ENCODE results near the gene LRRC66.

The LRRC66 gene

DNA sequence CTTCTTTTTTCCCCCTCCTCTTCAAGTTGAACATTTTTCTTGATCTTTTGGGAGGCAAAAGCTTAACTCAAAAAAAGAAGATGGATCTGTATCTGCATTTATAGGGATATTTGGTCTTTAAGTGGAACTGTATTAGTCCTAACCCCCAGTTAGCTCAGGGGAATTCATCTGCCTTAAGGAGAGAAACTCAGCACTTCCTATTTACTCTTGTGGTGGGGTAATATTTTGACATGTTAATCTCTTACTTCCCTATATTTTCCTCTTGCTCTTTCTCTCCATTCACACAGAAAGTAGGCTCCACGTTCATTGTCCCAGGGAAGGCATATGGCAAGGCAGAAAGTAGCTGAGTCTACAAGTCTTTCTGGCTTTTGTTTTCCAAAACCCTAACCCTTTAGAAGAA is 5.3 kb downstream of the LRRC66 start:
- DNase-seq (ENCODE audit: low read depth, low spot score): no peak

DNA sequence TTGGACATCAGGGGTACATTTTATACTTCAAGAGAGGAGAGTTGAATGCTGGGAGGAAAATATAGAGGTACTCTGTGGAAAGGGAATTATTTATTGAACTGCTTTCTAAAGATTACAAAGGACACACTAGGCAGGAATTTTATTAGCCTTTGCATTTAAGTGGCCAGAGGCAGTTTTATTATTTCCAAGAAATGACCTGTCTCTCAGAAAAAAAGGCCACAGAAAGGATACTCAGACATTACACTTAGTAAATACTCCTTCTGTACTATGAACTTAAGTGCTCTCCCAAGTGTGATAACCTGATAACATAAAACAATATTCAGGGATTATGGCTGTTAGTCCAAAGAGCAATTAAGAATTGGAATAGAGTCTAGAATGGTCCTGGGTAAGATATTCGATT is 7.5 kb downstream of the LRRC66 start:
- DNase-seq (ENCODE audit: low read depth, low spot score): no peak

DNA sequence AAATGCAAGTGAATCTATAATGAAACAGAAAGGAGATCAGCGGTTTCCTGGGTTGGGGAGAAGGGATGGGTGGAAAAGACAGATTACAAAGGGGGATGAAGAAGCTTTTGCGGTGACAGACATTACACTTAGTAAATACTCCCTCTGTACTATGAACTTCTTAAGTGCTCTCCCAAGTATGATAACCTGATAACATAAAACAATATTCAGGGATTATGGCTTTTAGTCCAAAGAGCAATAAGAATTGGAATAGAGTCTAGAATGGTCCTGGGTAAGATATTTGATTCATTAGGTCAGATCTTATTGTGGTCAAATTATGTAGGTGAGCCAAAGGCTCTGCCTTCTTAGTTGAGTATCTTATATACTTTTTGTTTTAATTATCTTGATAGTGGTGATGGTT is 9.2 kb downstream of the LRRC66 start:
- no peak for DNase-seq (ENCODE audit: low read depth, low spot score)

DNA sequence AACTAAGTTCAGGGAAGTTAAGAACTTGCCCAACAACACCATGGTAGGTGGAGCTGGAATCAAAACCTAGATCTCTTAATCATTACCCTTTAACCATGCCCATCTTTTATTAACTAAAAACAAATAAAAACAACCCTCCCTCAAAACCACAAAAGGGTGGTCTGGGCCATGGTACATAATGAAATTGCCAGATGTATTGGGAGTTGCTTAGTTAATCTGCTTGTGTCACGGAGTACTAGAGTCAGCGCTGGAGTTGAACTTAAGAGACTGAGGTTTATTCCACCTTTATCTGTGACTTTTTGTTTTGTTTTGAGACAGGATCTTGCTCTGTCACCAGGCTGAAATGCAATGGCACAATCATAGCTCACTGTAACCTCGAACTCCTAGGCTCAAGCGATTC is 13.3 kb downstream of the LRRC66 start:
- no peak for DNase-seq (ENCODE audit: low read depth, low spot score)

DNA sequence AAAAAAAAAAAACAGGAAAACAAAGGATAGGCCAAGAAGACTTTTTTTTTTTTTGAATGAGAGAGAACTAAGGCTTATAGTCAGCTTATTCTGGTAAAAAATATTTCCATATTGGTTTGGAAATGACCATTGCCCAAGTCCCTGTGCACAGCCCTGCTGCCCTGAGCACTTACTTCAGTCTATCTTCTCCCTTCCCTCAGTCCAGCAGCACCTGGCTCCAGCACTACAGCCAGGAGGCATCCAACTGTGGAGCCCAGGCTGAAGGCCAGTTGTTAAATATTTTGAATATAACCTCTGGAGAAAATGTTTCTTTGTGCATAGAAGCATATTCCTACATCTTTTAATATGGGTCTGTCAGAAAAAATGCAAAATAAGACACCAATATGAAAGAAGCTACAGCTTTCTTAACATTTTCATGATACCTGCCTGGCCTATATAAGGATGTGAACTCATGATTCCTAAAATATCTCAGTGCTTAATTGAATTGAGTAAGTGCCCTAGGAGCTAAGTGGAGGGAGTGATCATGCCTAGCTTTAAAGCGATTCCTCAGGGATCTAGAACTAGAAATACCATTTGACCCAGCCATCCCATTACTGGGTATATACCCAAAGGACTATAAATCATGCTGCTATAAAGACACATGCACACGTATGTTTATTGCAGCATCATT is 14.4 kb downstream of the LRRC66 start:
- no peak for DNase-seq (ENCODE audit: low read depth, low spot score)

GRCh38 chr4:52004414-52004813 is 15.7 kb downstream of the LRRC66 start:
- DNase-seq (ENCODE audit: low read depth, low spot score): no peak

- no peak for DNase-seq (ENCODE audit: low read depth, low spot score)
These were observed 18.5 kb downstream of the LRRC66 start for GRCh38 chr4:52001616-52002015.

GRCh38 chr4:51999250-51999649 is 20.9 kb downstream of the LRRC66 start:
- no peak for DNase-seq (ENCODE audit: low read depth, low spot score)

DNA sequence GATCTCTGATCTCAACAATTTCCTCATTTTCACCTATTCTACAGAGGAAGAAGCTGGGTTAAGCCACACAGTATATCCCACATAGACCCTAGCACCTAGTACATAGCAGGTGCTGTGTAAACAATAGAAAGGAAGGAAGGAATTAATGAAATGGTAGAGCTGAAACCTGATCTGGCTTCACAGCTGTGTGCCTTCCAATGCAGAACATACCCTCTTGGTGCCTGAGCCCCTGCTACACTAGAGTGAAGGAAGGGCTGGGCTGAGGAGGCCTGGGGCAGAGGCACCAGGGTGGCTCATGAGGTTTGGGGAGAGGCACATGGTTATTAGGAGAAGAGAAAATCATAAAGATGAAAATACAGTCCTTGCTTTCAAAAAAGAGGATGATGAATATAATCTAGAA is 21.3 kb downstream of the LRRC66 start:
- no peak for DNase-seq (ENCODE audit: low read depth, low spot score)

GRCh38 chr4:51997647-51998046 is 22.5 kb downstream of the LRRC66 start:
- DNase-seq (ENCODE audit: low read depth, low spot score): no peak

GRCh38 chr4:51995647-51996220 is 24.4 kb downstream of the LRRC66 start:
- DNase-seq (ENCODE audit: low read depth, low spot score): no peak

GRCh38 chr4:51965862-51966261 is 54.3 kb downstream of the LRRC66 start:
- no peak for DNase-seq (ENCODE audit: low read depth, low spot score)

- no peak for DNase-seq (ENCODE audit: low read depth, low spot score)
These were observed 56.2 kb downstream of the LRRC66 start for GRCh38 chr4:51963841-51964517.

DNA sequence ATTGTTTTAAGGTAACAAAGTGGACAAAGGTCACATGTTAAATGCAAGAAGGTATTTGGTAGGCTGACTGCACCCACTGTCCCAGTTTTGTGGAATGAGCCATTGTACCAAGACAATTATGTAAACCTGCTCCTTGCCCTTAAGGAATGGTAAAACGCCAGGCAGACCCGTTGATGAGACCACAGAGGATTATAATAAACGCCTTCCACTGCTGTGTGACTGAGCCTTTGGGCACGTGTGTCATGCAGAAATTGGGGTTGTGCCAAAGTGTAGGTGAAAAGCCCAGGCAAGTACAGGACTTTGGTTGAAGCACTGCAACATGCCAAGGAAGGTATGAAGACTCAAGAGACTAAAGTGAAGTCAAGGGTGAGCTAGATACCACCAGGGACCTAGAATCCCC is 59.7 kb downstream of the LRRC66 start:
- no peak for DNase-seq (ENCODE audit: low read depth, low spot score)

- no peak for DNase-seq (ENCODE audit: low read depth, low spot score)
These were observed 61.8 kb downstream of the LRRC66 start for GRCh38 chr4:51958199-51958968.

Measured in smooth muscle cell of the brain vasculature (primary cell).